ENCODE measurements around the gene EML1.

EML1 gene

GRCh38 chr14:99924379-99924778 is 131.2 kb downstream of the EML1 start:
- H3K27ac ChIP-seq (ENCODE audit: low read depth, low read length), result no peak overlapping the region
- H3K27me3 ChIP-seq (ENCODE audit: control insufficient read depth in 5 of 5, insufficient read depth in 4 of 5, low read length in 5 of 5), result no peaks in the 10 kb centered on the region
- H3K36me3 ChIP-seq (ENCODE audit: control insufficient read depth in 5 of 5, insufficient read depth in 5 of 5, low read length in 5 of 5), result peaks cover 2 to 34% (median 25%) of the 10 kb centered on the region in 5 donors
- H3K4me3 ChIP-seq (ENCODE audit: low read depth in 1 of 5, low read length in 5 of 5), result no peak overlapping the region
- peaks cover 0 to 4% (median 3%) of the 10 kb centered on the region in 5 donors for H3K9me3 ChIP-seq (ENCODE audit: control insufficient read depth in 5 of 5, low read length in 5 of 5)
- H3K4me1 ChIP-seq (ENCODE audit: control insufficient read depth in 5 of 5, insufficient read depth in 5 of 5, low read length in 5 of 5), result peaks cover 2 to 9% (median 7%) of the 10 kb centered on the region in 5 donors
- H3K9ac ChIP-seq (ENCODE audit: low read length in 5 of 5), result no peak overlapping the region

- peaks cover 2 to 31% (median 15%) of the 10 kb centered on the region in 5 donors for H3K36me3 ChIP-seq (ENCODE audit: control insufficient read depth in 5 of 5, insufficient read depth in 5 of 5, low read length in 5 of 5)
Observed at GRCh38 chr14:99925471-99925870, 132.3 kb downstream of the EML1 start.

GRCh38 chr14:99928963-99929362 is 135.8 kb downstream of the EML1 start:
- H3K27me3 ChIP-seq (ENCODE audit: control insufficient read depth in 5 of 5, insufficient read depth in 4 of 5, low read length in 5 of 5), result no peaks in the 10 kb centered on the region
- H3K9ac ChIP-seq (ENCODE audit: low read length in 5 of 5), result no peak overlapping the region
- peak overlapping the region in 1 of 5 donors; percentile 17 for H3K4me3 ChIP-seq (ENCODE audit: low read depth in 1 of 5, low read length in 5 of 5)
- peaks cover 0 to 4% (median 3%) of the 10 kb centered on the region in 5 donors for H3K9me3 ChIP-seq (ENCODE audit: control insufficient read depth in 5 of 5, low read length in 5 of 5)
- H3K4me1 ChIP-seq (ENCODE audit: control insufficient read depth in 5 of 5, insufficient read depth in 5 of 5, low read length in 5 of 5), result peaks cover 2 to 17% (median 7%) of the 10 kb centered on the region in 5 donors
- no peak overlapping the region for H3K27ac ChIP-seq (ENCODE audit: low read depth, low read length)
- H3K36me3 ChIP-seq (ENCODE audit: control insufficient read depth in 5 of 5, insufficient read depth in 5 of 5, low read length in 5 of 5), result peaks cover 0 to 15% (median 2%) of the 10 kb centered on the region in 5 donors

More at GRCh38 chr14:99925471-99925870, 132.3 kb downstream of the EML1 start:
- no peak overlapping the region for H3K9ac ChIP-seq (ENCODE audit: low read length in 5 of 5)
- no peak overlapping the region for H3K27ac ChIP-seq (ENCODE audit: low read depth, low read length)
- H3K4me1 ChIP-seq (ENCODE audit: control insufficient read depth in 5 of 5, insufficient read depth in 5 of 5, low read length in 5 of 5), result peaks cover 2 to 10% (median 7%) of the 10 kb centered on the region in 5 donors
- no peaks in the 10 kb centered on the region for H3K27me3 ChIP-seq (ENCODE audit: control insufficient read depth in 5 of 5, insufficient read depth in 4 of 5, low read length in 5 of 5)
- no peak overlapping the region for H3K4me3 ChIP-seq (ENCODE audit: low read depth in 1 of 5, low read length in 5 of 5)
- H3K9me3 ChIP-seq (ENCODE audit: control insufficient read depth in 5 of 5, low read length in 5 of 5), result peaks cover 0 to 4% (median 3%) of the 10 kb centered on the region in 5 donors

GRCh38 chr14:99929601-99930000 is 136.4 kb downstream of the EML1 start:
- Histone ChIP-seq H3K27me3 (ENCODE audit: control insufficient read depth in 5 of 5, insufficient read depth in 4 of 5, low read length in 5 of 5) (no peaks in the 10 kb centered on the region), H3K36me3 (ENCODE audit: control insufficient read depth in 5 of 5, insufficient read depth in 5 of 5, low read length in 5 of 5) (peaks cover 0 to 17% (median 3%) of the 10 kb centered on the region in 5 donors), H3K9ac (ENCODE audit: low read length in 5 of 5) (no peak overlapping the region)

GRCh38 chr14:99930420-99931274 is 137.4 kb downstream of the EML1 start:
- Histone ChIP-seq H3K36me3 (ENCODE audit: control insufficient read depth in 5 of 5, insufficient read depth in 5 of 5, low read length in 5 of 5) (peaks cover 0 to 17% (median 5%) of the 10 kb centered on the region in 5 donors), H3K27ac (ENCODE audit: low read depth, low read length) (no peak overlapping the region), H3K9me3 (ENCODE audit: control insufficient read depth in 5 of 5, low read length in 5 of 5) (peaks cover 0 to 4% (median 3%) of the 10 kb centered on the region in 5 donors), H3K4me3 (ENCODE audit: low read depth in 1 of 5, low read length in 5 of 5) (no peak overlapping the region), H3K4me1 (ENCODE audit: control insufficient read depth in 5 of 5, insufficient read depth in 5 of 5, low read length in 5 of 5) (peaks cover 2 to 17% (median 7%) of the 10 kb centered on the region in 5 donors), H3K9ac (ENCODE audit: low read length in 5 of 5) (no peak overlapping the region), H3K27me3 (ENCODE audit: control insufficient read depth in 5 of 5, insufficient read depth in 4 of 5, low read length in 5 of 5) (no peaks in the 10 kb centered on the region)

More at GRCh38 chr14:99929601-99930000, 136.4 kb downstream of the EML1 start:
- Histone ChIP-seq H3K9me3 (ENCODE audit: control insufficient read depth in 5 of 5, low read length in 5 of 5) (peaks cover 0 to 4% (median 3%) of the 10 kb centered on the region in 5 donors), H3K27ac (ENCODE audit: low read depth, low read length) (no peak overlapping the region), H3K4me1 (ENCODE audit: control insufficient read depth in 5 of 5, insufficient read depth in 5 of 5, low read length in 5 of 5) (peaks cover 2 to 17% (median 7%) of the 10 kb centered on the region in 5 donors), H3K4me3 (ENCODE audit: low read depth in 1 of 5, low read length in 5 of 5) (no peak overlapping the region)

GRCh38 chr14:99931308-99931707 is 138.1 kb downstream of the EML1 start:
- H3K4me1 ChIP-seq (ENCODE audit: control insufficient read depth in 5 of 5, insufficient read depth in 5 of 5, low read length in 5 of 5), result peaks cover 2 to 17% (median 7%) of the 10 kb centered on the region in 5 donors
- H3K9ac ChIP-seq (ENCODE audit: low read length in 5 of 5), result no peak overlapping the region
- no peak overlapping the region for H3K4me3 ChIP-seq (ENCODE audit: low read depth in 1 of 5, low read length in 5 of 5)
- H3K9me3 ChIP-seq (ENCODE audit: control insufficient read depth in 5 of 5, low read length in 5 of 5), result peaks cover 0 to 4% (median 3%) of the 10 kb centered on the region in 5 donors
- no peak overlapping the region for H3K27ac ChIP-seq (ENCODE audit: low read depth, low read length)
- no peaks in the 10 kb centered on the region for H3K27me3 ChIP-seq (ENCODE audit: control insufficient read depth in 5 of 5, insufficient read depth in 4 of 5, low read length in 5 of 5)
- H3K36me3 ChIP-seq (ENCODE audit: control insufficient read depth in 5 of 5, insufficient read depth in 5 of 5, low read length in 5 of 5), result peaks cover 0 to 20% (median 8%) of the 10 kb centered on the region in 5 donors

- peaks cover 0 to 1% (median 0%) of the 10 kb centered on the region in 5 donors for H3K4me1 ChIP-seq (ENCODE audit: control insufficient read depth in 5 of 5, insufficient read depth in 5 of 5, low read length in 5 of 5)
- no peaks in the 10 kb centered on the region for H3K27me3 ChIP-seq (ENCODE audit: control insufficient read depth in 5 of 5, insufficient read depth in 4 of 5, low read length in 5 of 5)
- H3K27ac ChIP-seq (ENCODE audit: low read depth, low read length), result no peak overlapping the region
- H3K9me3 ChIP-seq (ENCODE audit: control insufficient read depth in 5 of 5, low read length in 5 of 5), result no peaks in the 10 kb centered on the region
- H3K36me3 ChIP-seq (ENCODE audit: control insufficient read depth in 5 of 5, insufficient read depth in 5 of 5, low read length in 5 of 5), result peaks cover 0 to 54% (median 48%) of the 10 kb centered on the region in 5 donors
- no peak overlapping the region for H3K4me3 ChIP-seq (ENCODE audit: low read depth in 1 of 5, low read length in 5 of 5)
- no peak overlapping the region for H3K9ac ChIP-seq (ENCODE audit: low read length in 5 of 5)
Observed at GRCh38 chr14:99936056-99936455, 142.8 kb downstream of the EML1 start.

- no peaks in the 10 kb centered on the region for H3K9me3 ChIP-seq (ENCODE audit: control insufficient read depth in 5 of 5, low read length in 5 of 5)
Observed at GRCh38 chr14:99936738-99937474, 143.7 kb downstream of the EML1 start.

GRCh38 chr14:99937475-99938244 is 144.4 kb downstream of the EML1 start:
- Histone ChIP-seq H3K36me3 (ENCODE audit: control insufficient read depth in 5 of 5, insufficient read depth in 5 of 5, low read length in 5 of 5) (peaks cover 0 to 66% (median 52%) of the 10 kb centered on the region in 5 donors), H3K27ac (ENCODE audit: low read depth, low read length) (no peak overlapping the region)

More at GRCh38 chr14:99936738-99937474, 143.7 kb downstream of the EML1 start:
- Histone ChIP-seq H3K36me3 (ENCODE audit: control insufficient read depth in 5 of 5, insufficient read depth in 5 of 5, low read length in 5 of 5) (peaks cover 0 to 59% (median 51%) of the 10 kb centered on the region in 5 donors), H3K9ac (ENCODE audit: low read length in 5 of 5) (no peak overlapping the region), H3K27ac (ENCODE audit: low read depth, low read length) (no peak overlapping the region), H3K27me3 (ENCODE audit: control insufficient read depth in 5 of 5, insufficient read depth in 4 of 5, low read length in 5 of 5) (no peaks in the 10 kb centered on the region), H3K4me1 (ENCODE audit: control insufficient read depth in 5 of 5, insufficient read depth in 5 of 5, low read length in 5 of 5) (peaks cover 0 to 1% (median 0%) of the 10 kb centered on the region in 5 donors), H3K4me3 (ENCODE audit: low read depth in 1 of 5, low read length in 5 of 5) (no peak overlapping the region)

More at GRCh38 chr14:99937475-99938244, 144.4 kb downstream of the EML1 start:
- no peak overlapping the region for H3K9ac ChIP-seq (ENCODE audit: low read length in 5 of 5)
- H3K9me3 ChIP-seq (ENCODE audit: control insufficient read depth in 5 of 5, low read length in 5 of 5), result no peaks in the 10 kb centered on the region
- H3K4me1 ChIP-seq (ENCODE audit: control insufficient read depth in 5 of 5, insufficient read depth in 5 of 5, low read length in 5 of 5), result peaks cover 0 to 1% (median 0%) of the 10 kb centered on the region in 5 donors
- H3K27me3 ChIP-seq (ENCODE audit: control insufficient read depth in 5 of 5, insufficient read depth in 4 of 5, low read length in 5 of 5), result no peaks in the 10 kb centered on the region
- H3K4me3 ChIP-seq (ENCODE audit: low read depth in 1 of 5, low read length in 5 of 5), result no peak overlapping the region

Measured in subcutaneous abdominal adipose tissue (tissue), 5 donors.